Activated CD4-positive, alpha-beta T cell treated with anti-CD3 and anti-CD28 coated beads, Interleukin-2, amount 50 U/mL, for 1 hour (primary cell): ENCODE measurements around the gene PRSS21.

Experiments
- DNase-seq: peaks from one replicate; pipeline ENCODE4 v3.0.0-alpha.2; 2020

PRSS21 gene

GRCh38 chr16:2826591-2827373 lies 9.7 kb downstream of the PRSS21 start:
- DNase-seq = no peak

- no peak for DNase-seq
Measured at GRCh38 chr16:2827374-2827791, 10.3 kb downstream of the PRSS21 start.

- DNase-seq = no peak
Measured at GRCh38 chr16:2827831-2828520, 10.9 kb downstream of the PRSS21 start.

GRCh38 chr16:2828521-2828840 lies 11.4 kb downstream of the PRSS21 start:
- DNase-seq = no peak

GRCh38 chr16:2828876-2829430 lies 11.9 kb downstream of the PRSS21 start:
- DNase-seq = no peak

- no peak for DNase-seq
Measured at GRCh38 chr16:2829501-2830354, 12.7 kb downstream of the PRSS21 start, which contains the start of gene ZG16B. TSS of gene ZG16B (plus strand) at chr16:2830303. CDS start at chr16:2830442, 139 bp downstream.

- DNase-seq = no peak
Measured at GRCh38 chr16:2830355-2830695, 13.3 kb downstream of the PRSS21 start.

GRCh38 chr16:2831203-2831602 lies 14.2 kb downstream of the PRSS21 start:
- DNase-seq = no peak

GRCh38 chr16:2833776-2834175 lies 16.7 kb downstream of the PRSS21 start:
- DNase-seq = no peak

GRCh38 chr16:2834968-2835367 lies 17.9 kb downstream of the PRSS21 start:
- no peak for DNase-seq

GRCh38 chr16:2835638-2836493 lies 18.8 kb downstream of the PRSS21 start:
- DNase-seq = no peak

- DNase-seq = no peak
Measured at GRCh38 chr16:2836646-2837508, 19.8 kb downstream of the PRSS21 start.

GRCh38 chr16:2838928-2839327 lies 21.9 kb downstream of the PRSS21 start:
- DNase-seq = peak; percentile 53

- no peak for DNase-seq
Measured at GRCh38 chr16:2839650-2840450, 22.8 kb downstream of the PRSS21 start.

GRCh38 chr16:2840914-2841313 lies 23.9 kb downstream of the PRSS21 start:
- DNase-seq = no peak

- no peak for DNase-seq
Measured at GRCh38 chr16:2841606-2842339, 24.7 kb downstream of the PRSS21 start.

- peak; percentile 62 for DNase-seq
Measured at GRCh38 chr16:2842340-2843000, 25.4 kb downstream of the PRSS21 start.

GRCh38 chr16:2843526-2843925 lies 26.5 kb downstream of the PRSS21 start:
- DNase-seq = no peak

GRCh38 chr16:2845116-2845515 lies 28.1 kb downstream of the PRSS21 start:
- no peak for DNase-seq
